GM12873 (cell line): ENCODE measurements around the gene EGR1.

Experiments
- CTCF ChIP-seq: IDR thresholded peaks from 2 replicates; pipeline ENCODE4 v1.5.1; 2012; ENCODE audit warnings: low read depth, mild to moderate bottlenecking, moderate library complexity, low read length, control low read depth; ENCODE audit not compliant: insufficient read depth; ENCODE audit errors: missing control alignments

EGR1 gene

GRCh38 chr5:138448070-138448469 is 17.2 kb upstream of the EGR1 start:
- TF ChIP-seq CTCF, result no peak

- TF ChIP-seq CTCF, result no peak
Measured at GRCh38 chr5:138448481-138449398, 16.5 kb upstream of the EGR1 start.

GRCh38 chr5:138449501-138450239 is 15.6 kb upstream of the EGR1 start:
- peak; percentile 97 for TF ChIP-seq CTCF

GRCh38 chr5:138450971-138451370 is 14.3 kb upstream of the EGR1 start:
- TF ChIP-seq CTCF, result no peak

GRCh38 chr5:138452720-138453119 is 12.6 kb upstream of the EGR1 start:
- no peak for TF ChIP-seq CTCF

- TF ChIP-seq CTCF, result no peak
Measured at GRCh38 chr5:138453590-138453989, 11.7 kb upstream of the EGR1 start.

- no peak for TF ChIP-seq CTCF
Measured at GRCh38 chr5:138454121-138454520, 11.2 kb upstream of the EGR1 start.
